Right lobe of liver (tissue), 4 donors: ENCODE data around the gene TAGLN2.

Source experiments
- CTCF ChIP-seq, 4 donors: fragments of 200-600 bp in 3 of 4; fragments of 450-650 bp in 1 of 4; IDR thresholded peaks; one replicate each; pipeline versions ENCODE4 v1.5.1 to v1.8.0; 2016 to 2022; ENCODE audit warnings: antibody characterized with exemption in 4 of 4, mild to moderate bottlenecking in 2 of 4
- POLR2A ChIP-seq: fragments of 450-650 bp; IDR thresholded peaks from one replicate; pipeline ENCODE4 v1.6.1; 2017; ENCODE audit warnings: antibody characterized with exemption, mild to moderate bottlenecking
- donor health status: DM: no; HTN: no; CAD: no.
- donor health status: DM: no; HTN: no; CAD: no.
- donor health status: DM: no; HTN: yes; CAD: no.

GRCh38 chr1:159939678-159940002 lies 14.3 kb upstream of the TAGLN2 start:
- no peak for TF ChIP-seq CTCF (IDR thresholded peaks at IDR 0.05)
- no peak for TF ChIP-seq POLR2A
